Measurements from ENCODE around the gene DPP7. TPM values are rescaled to one million over a fixed set of nuclear protein-coding genes. Genes with fewer than 3 reads are reported as not detected.

Gene DPP7
- total RNA-seq, 2 experiments from 2014 or later = 154 to 182 TPM

- Histone ChIP-seq H4K20me1 (ENCODE audit: insufficient read depth, low read length) (no peaks in the 10 kb centered on the region), H3K9me3 (ENCODE audit: low read length) (no peaks in the 10 kb centered on the region), H3K4me1 (ENCODE audit: insufficient read depth, low read length, poor library complexity, severe bottlenecking) (peaks cover 14% of the 10 kb centered on the region), H3K9me2 (ENCODE audit: insufficient read depth, low read length) (no peaks in the 10 kb centered on the region), H3K27ac (ENCODE audit: low read depth, low read length, poor library complexity, severe bottlenecking) (no peak overlapping the region), H2AFZ (ENCODE audit: low read length) (no peak overlapping the region), H3K79me2 (ENCODE audit: insufficient read depth, low read depth, low read length) (no peaks in the 10 kb centered on the region), H3K4me2 (ENCODE audit: low read length) (no peak overlapping the region), H3K4me3 (ENCODE audit: low read depth, low read length, poor library complexity, severe bottlenecking) (no peak overlapping the region), H3K36me3 (ENCODE audit: insufficient read depth, low read length) (no peaks in the 10 kb centered on the region)
- TF ChIP-seq EZH2phosphoT487 (IDR thresholded peaks at IDR 0.05; ENCODE audit: borderline replicate concordance, low read depth, low read length) (no peak), CTCF (conservative IDR thresholded peaks at IDR 0.05; ENCODE audit: low read length) (no peak)
- intact Hi-C loops (cut with micrococcal nuclease; ENCODE audit: unreplicated experiment) = no loop called here
- POLR2A ChIA-PET = no interaction called here
- DNase-seq (ENCODE audit: low spot score) = no peak
- BruUV-seq (replicated peaks) = no TSS peak
- CTCF ChIA-PET (ENCODE audit: unreplicated experiment) = no interaction called here
Observed at GRCh38 chr9:137163365-137163715, 48.8 kb upstream of the DPP7 start.

GRCh38 chr9:137162505-137163364, 48.2 kb upstream of the DPP7 start:
- Histone ChIP-seq H3K9me3 (ENCODE audit: low read length) (no peaks in the 10 kb centered on the region), H3K9me2 (ENCODE audit: insufficient read depth, low read length) (no peaks in the 10 kb centered on the region), H3K4me2 (ENCODE audit: low read length) (no peak overlapping the region), H2AFZ (ENCODE audit: low read length) (no peak overlapping the region), H3K4me1 (ENCODE audit: insufficient read depth, low read length, poor library complexity, severe bottlenecking) (peaks cover 18% of the 10 kb centered on the region), H4K20me1 (ENCODE audit: insufficient read depth, low read length) (no peaks in the 10 kb centered on the region), H3K79me2 (ENCODE audit: insufficient read depth, low read depth, low read length) (no peaks in the 10 kb centered on the region), H3K36me3 (ENCODE audit: insufficient read depth, low read length) (no peaks in the 10 kb centered on the region), H3K4me3 (ENCODE audit: low read depth, low read length, poor library complexity, severe bottlenecking) (no peak overlapping the region), H3K27ac (ENCODE audit: low read depth, low read length, poor library complexity, severe bottlenecking) (no peak overlapping the region)
- CTCF ChIA-PET (ENCODE audit: unreplicated experiment) = no interaction called here
- POLR2A ChIA-PET = no interaction called here
- TF ChIP-seq CTCF (conservative IDR thresholded peaks at IDR 0.05; ENCODE audit: low read length) (no peak), EZH2phosphoT487 (IDR thresholded peaks at IDR 0.05; ENCODE audit: borderline replicate concordance, low read depth, low read length) (no peak)
- DNase-seq (ENCODE audit: low spot score) = no peak
- intact Hi-C loops (cut with micrococcal nuclease; ENCODE audit: unreplicated experiment) = no loop called here
- no TSS peak for BruUV-seq (replicated peaks)

Measured in OCI-LY7 (cell line).